Upper lobe of right lung (tissue), 1 donor: ENCODE data around the gene CGN. TPM values are rescaled to one million over a fixed set of nuclear protein-coding genes. Genes with fewer than 3 reads are reported as not detected.

Experiments used
- ATAC-seq: fragments of 200-7000 bp; cut with Tn5 transposase; one replicate; pipeline ENCODE4 v1.9.1; 2020; ENCODE audit warnings: mild to moderate bottlenecking, moderate library complexity
- DNase-seq: peaks from one replicate; pipeline ENCODE4 v3.0.0-alpha.2; 2020
- H3K27ac ChIP-seq: fragments of 200-600 bp; one replicate; pipeline ENCODE4 v1.8.0; 2022
- H3K27me3 ChIP-seq: fragments of 200-600 bp; one replicate; pipeline ENCODE4 v1.8.0; 2022; ENCODE audit warnings: mild to moderate bottlenecking
- H3K36me3 ChIP-seq: fragments of 200-600 bp; one replicate; pipeline ENCODE4 v1.8.0; 2022
- H3K4me1 ChIP-seq: fragments of 200-600 bp; one replicate; pipeline ENCODE4 v1.8.0; 2022
- H3K4me3 ChIP-seq: fragments of 200-600 bp; one replicate; pipeline ENCODE4 v1.8.0; 2022; ENCODE audit warnings: mild to moderate bottlenecking
- H3K9me3 ChIP-seq: fragments of 200-600 bp; one replicate; pipeline ENCODE4 v1.8.0; 2022
- CTCF ChIP-seq: fragments of 200-600 bp; IDR thresholded peaks from one replicate; pipeline ENCODE4 v1.8.0; 2022; ENCODE audit warnings: antibody characterized with exemption
- intact Hi-C: fragments of 100-400 bp; cut with DNase I; formaldehyde crosslinking; loops from one replicate; pipeline ENCODE4 v1.11.0; 2022
- total RNA-seq: library from RNA; stranded (reverse); fragmentation: NEBNext Ultra II Directional; extraction: Animal tissue kit (Norgen Biotek cat#: 25700); gene quantifications from one replicate; pipeline ENCODE4 v1.2.1, GENCODE V29; 2021
- donor health status: DM: no; HTN: yes; CAD: no; lungs with severe emphysema.

Gene CGN
- total RNA-seq, 1 donor from 2014 or later = 62.5 TPM

- Histone ChIP-seq H3K27me3 (no peaks in the 10 kb centered on the region), H3K4me3 (peak overlapping the region; percentile 74), H3K4me1 (peaks cover 17% of the 10 kb centered on the region), H3K27ac (peak overlapping the region; percentile 82), H3K36me3 (no peaks in the 10 kb centered on the region), H3K9me3 (no peaks in the 10 kb centered on the region)
- no peak for TF ChIP-seq CTCF
- intact Hi-C loops = no loop called here
- peak; percentile 58 for ATAC-seq
- peak; percentile 87 for DNase-seq
These were observed 1.8 kb downstream of the CGN start for GRCh38 chr1:151512801-151513625.

- ATAC-seq = peak; percentile 68
- H3K27ac ChIP-seq = peak overlapping the region; percentile 82
These were observed 2.5 kb downstream of the CGN start for GRCh38 chr1:151513626-151514121.

GRCh38 chr1:151514366-151514765, 3.2 kb downstream of the CGN start:
- no peaks in the 10 kb centered on the region for H3K9me3 ChIP-seq
- intact Hi-C loops = no loop called here
- peaks cover 3% of the 10 kb centered on the region for H3K27me3 ChIP-seq
- peak overlapping the region; percentile 14 for H3K4me3 ChIP-seq
- peaks cover 21% of the 10 kb centered on the region for H3K4me1 ChIP-seq
- H3K36me3 ChIP-seq = no peaks in the 10 kb centered on the region
- ATAC-seq = no peak
- peak overlapping the region; percentile 82 for H3K27ac ChIP-seq
- no peak for DNase-seq
- no peak for TF ChIP-seq CTCF

More at GRCh38 chr1:151513626-151514121, 2.5 kb downstream of the CGN start:
- H3K9me3 ChIP-seq = no peaks in the 10 kb centered on the region
- no peaks in the 10 kb centered on the region for H3K36me3 ChIP-seq
- DNase-seq = peak; percentile 87
- intact Hi-C loops = no loop called here
- no peak for TF ChIP-seq CTCF
- peaks cover under 1% of the 10 kb centered on the region for H3K27me3 ChIP-seq
- peaks cover 17% of the 10 kb centered on the region for H3K4me1 ChIP-seq
- peak overlapping the region; percentile 74 for H3K4me3 ChIP-seq

- H3K36me3 ChIP-seq = no peaks in the 10 kb centered on the region
- no peak for TF ChIP-seq CTCF
- H3K27me3 ChIP-seq = peaks cover 3% of the 10 kb centered on the region
- peaks cover 25% of the 10 kb centered on the region for H3K4me1 ChIP-seq
- H3K4me3 ChIP-seq = no peak overlapping the region
- H3K9me3 ChIP-seq = no peaks in the 10 kb centered on the region
- H3K27ac ChIP-seq = peak overlapping the region; percentile 11
- intact Hi-C loops = no loop called here
- no peak for ATAC-seq
- DNase-seq = no peak
These were observed 4.1 kb downstream of the CGN start for GRCh38 chr1:151515265-151515664.

- H3K4me3 ChIP-seq = no peak overlapping the region
- no peak for TF ChIP-seq CTCF
- H3K27me3 ChIP-seq = peaks cover 3% of the 10 kb centered on the region
- DNase-seq (no peak), ATAC-seq (no peak)
- intact Hi-C loops = no loop called here
- H3K4me1 ChIP-seq = peaks cover 20% of the 10 kb centered on the region
- H3K36me3 ChIP-seq = no peaks in the 10 kb centered on the region
- H3K9me3 ChIP-seq = no peaks in the 10 kb centered on the region
- H3K27ac ChIP-seq = peak overlapping the region; percentile 11
These were observed 4.9 kb downstream of the CGN start for GRCh38 chr1:151516031-151516511.
